Activated T-helper 17 cell treated with anti-CD3 and anti-CD28 coated beads, Interleukin-2, amount 50 U/mL, for 72 hours (primary cell): ENCODE measurements around the gene CD200R1L. TPM values are rescaled to one million over a fixed set of nuclear protein-coding genes. Genes with fewer than 3 reads are reported as not detected.

ENCODE experiments used
- ATAC-seq: fragments of 150-1000 bp; cut with Tn5 transposase; replicated peaks from 2 replicates; pipeline ENCODE4 v1.10.0; 2021; ENCODE audit warnings: mild to moderate bottlenecking, moderate library complexity
- H3K27ac Mint-ChIP-seq: one replicate; pipeline ENCODE4 v1.8.0; 2022; ENCODE audit warnings: mixed read lengths
- H3K27me3 Mint-ChIP-seq: one replicate; pipeline ENCODE4 v1.8.0; 2022; ENCODE audit warnings: mixed read lengths
- H3K36me3 Mint-ChIP-seq: one replicate; pipeline ENCODE4 v1.8.0; 2022; ENCODE audit warnings: low read depth, mild to moderate bottlenecking, mixed read lengths
- H3K4me1 Mint-ChIP-seq: one replicate; pipeline ENCODE4 v1.8.0; 2022; ENCODE audit warnings: mixed read lengths
- H3K4me3 Mint-ChIP-seq: one replicate; pipeline ENCODE4 v1.8.0; 2022; ENCODE audit warnings: mild to moderate bottlenecking, mixed read lengths
- H3K9me3 Mint-ChIP-seq: one replicate; pipeline ENCODE4 v1.8.0; 2022; ENCODE audit warnings: mixed read lengths
- total RNA-seq, 2 donors: library from RNA; stranded (reverse); gene quantifications; one replicate each; pipeline ENCODE4 v1.2.3, GENCODE V29; 2022

CD200R1L gene
- total RNA-seq, 2 donors from 2014 or later, result not detected

GRCh38 chr3:112811131-112811884 lies 35.4 kb downstream of the CD200R1L start:
- ATAC-seq, result no peak
- Mint-ChIP-seq H3K9me3 (no peaks in the 10 kb centered on the region), H3K4me3 (no peak overlapping the region), H3K27me3 (no peaks in the 10 kb centered on the region), H3K36me3 (no peaks in the 10 kb centered on the region), H3K4me1 (peaks cover 9% of the 10 kb centered on the region), H3K27ac (no peak overlapping the region)

GRCh38 chr3:112810561-112810960 lies 36.1 kb downstream of the CD200R1L start:
- Mint-ChIP-seq H3K4me1 (peaks cover 9% of the 10 kb centered on the region), H3K4me3 (no peak overlapping the region), H3K27me3 (no peaks in the 10 kb centered on the region), H3K9me3 (no peaks in the 10 kb centered on the region), H3K36me3 (no peaks in the 10 kb centered on the region), H3K27ac (no peak overlapping the region)
- no peak for ATAC-seq

- Mint-ChIP-seq H3K4me1 (peaks cover under 1% of the 10 kb centered on the region), H3K36me3 (no peaks in the 10 kb centered on the region), H3K27ac (no peak overlapping the region), H3K27me3 (no peaks in the 10 kb centered on the region), H3K4me3 (no peak overlapping the region), H3K9me3 (no peaks in the 10 kb centered on the region)
- ATAC-seq, result no peak
Measured at GRCh38 chr3:112808136-112808535, 38.5 kb downstream of the CD200R1L start.

DNA sequence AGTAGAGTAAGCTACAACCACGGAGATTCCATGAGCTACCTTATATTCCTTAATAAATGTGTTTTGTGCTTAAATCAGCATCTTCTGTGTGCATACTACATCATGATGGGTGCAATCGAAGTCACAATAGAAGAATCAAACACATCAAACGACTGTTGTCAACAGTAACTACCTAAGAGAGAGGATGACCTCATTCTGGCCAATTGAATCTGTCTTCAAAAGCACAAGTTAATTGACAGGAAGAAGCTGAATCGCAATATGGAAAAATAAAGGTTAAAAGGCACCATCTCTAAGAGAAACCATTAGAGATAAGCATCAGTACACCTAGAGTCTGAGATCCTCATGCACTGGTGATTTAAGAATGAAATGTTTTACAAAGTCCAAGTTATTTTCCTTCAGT lies 39.0 kb downstream of the CD200R1L start:
- H3K27me3 Mint-ChIP-seq, result no peaks in the 10 kb centered on the region
- no peak overlapping the region for H3K4me3 Mint-ChIP-seq
- no peak for ATAC-seq
- H3K27ac Mint-ChIP-seq, result no peak overlapping the region
- H3K9me3 Mint-ChIP-seq, result no peaks in the 10 kb centered on the region
- H3K4me1 Mint-ChIP-seq, result no peaks in the 10 kb centered on the region
- H3K36me3 Mint-ChIP-seq, result no peaks in the 10 kb centered on the region

DNA sequence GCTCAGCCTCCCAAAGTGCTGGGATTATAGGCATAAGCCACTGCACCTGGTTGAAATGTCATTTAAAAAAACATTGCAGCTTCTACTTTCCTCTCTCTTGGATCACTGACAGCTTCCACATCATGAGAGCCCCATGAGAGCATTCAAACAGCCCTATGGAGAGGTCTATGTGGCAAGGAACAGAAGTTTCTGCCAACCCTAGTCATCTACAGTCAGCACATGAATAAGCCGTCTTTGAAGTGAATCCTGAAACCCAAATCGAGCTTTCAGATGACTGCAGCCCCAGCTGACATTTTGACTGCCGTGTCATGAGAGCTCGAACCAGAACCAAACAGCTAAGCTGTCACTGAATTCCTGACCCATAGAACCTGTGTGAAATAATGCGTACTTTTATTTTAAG lies 39.8 kb downstream of the CD200R1L start:
- Mint-ChIP-seq H3K4me3 (no peak overlapping the region), H3K4me1 (no peaks in the 10 kb centered on the region), H3K27me3 (no peaks in the 10 kb centered on the region), H3K27ac (no peak overlapping the region), H3K9me3 (no peaks in the 10 kb centered on the region), H3K36me3 (no peaks in the 10 kb centered on the region)
- peak; percentile 51 for ATAC-seq

- Mint-ChIP-seq H3K27ac (no peak overlapping the region), H3K36me3 (no peaks in the 10 kb centered on the region), H3K4me3 (no peak overlapping the region), H3K4me1 (peaks cover under 1% of the 10 kb centered on the region), H3K9me3 (peaks cover under 1% of the 10 kb centered on the region), H3K27me3 (no peaks in the 10 kb centered on the region)
- no peak for ATAC-seq
Measured at GRCh38 chr3:112805126-112805525, 41.5 kb downstream of the CD200R1L start.

DNA sequence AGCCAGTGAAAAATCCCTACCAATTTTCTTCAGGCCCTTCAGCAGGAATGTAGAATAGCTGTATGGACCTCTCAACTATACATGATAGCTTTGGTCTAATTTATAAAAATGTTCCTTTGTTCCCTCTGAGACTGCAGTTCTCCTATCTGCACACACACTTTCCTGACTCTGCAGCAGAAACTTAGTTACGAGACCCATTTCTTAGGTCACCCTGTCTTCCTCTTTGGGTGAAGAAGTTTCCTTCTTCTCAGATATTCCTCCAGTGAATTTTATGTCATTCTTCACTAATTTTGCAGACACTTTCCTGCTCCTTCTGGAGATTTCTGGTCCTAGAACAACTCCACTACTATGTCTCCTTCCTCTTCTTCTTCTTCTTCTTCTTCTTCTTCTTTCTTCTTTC lies 42.6 kb downstream of the CD200R1L start:
- ATAC-seq, result no peak
- Mint-ChIP-seq H3K27me3 (no peaks in the 10 kb centered on the region), H3K9me3 (peaks cover 3% of the 10 kb centered on the region), H3K4me1 (peaks cover 4% of the 10 kb centered on the region), H3K27ac (no peak overlapping the region), H3K36me3 (no peaks in the 10 kb centered on the region), H3K4me3 (no peak overlapping the region)

DNA sequence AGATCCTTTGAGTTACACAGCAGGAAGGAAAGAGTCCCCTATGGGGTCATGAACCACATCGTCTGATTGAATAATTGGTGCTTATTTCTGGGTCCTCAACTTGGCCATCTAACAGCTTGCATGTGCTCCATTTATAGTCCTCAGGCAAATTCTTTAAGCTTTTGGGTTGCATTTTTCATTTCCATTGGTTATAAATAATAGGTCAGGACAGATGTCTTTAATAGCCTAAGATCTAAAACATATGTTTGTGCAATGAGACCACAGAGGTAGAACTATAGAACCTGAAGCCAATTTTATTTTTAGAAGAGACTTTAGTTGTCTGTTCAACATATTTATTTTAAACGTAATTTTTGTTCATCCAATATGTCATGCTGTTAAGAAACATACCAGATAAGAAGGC lies 43.2 kb downstream of the CD200R1L start:
- Mint-ChIP-seq H3K27ac (no peak overlapping the region), H3K27me3 (no peaks in the 10 kb centered on the region), H3K4me3 (no peak overlapping the region), H3K36me3 (no peaks in the 10 kb centered on the region), H3K4me1 (peaks cover 4% of the 10 kb centered on the region), H3K9me3 (peaks cover 3% of the 10 kb centered on the region)
- no peak for ATAC-seq

DNA sequence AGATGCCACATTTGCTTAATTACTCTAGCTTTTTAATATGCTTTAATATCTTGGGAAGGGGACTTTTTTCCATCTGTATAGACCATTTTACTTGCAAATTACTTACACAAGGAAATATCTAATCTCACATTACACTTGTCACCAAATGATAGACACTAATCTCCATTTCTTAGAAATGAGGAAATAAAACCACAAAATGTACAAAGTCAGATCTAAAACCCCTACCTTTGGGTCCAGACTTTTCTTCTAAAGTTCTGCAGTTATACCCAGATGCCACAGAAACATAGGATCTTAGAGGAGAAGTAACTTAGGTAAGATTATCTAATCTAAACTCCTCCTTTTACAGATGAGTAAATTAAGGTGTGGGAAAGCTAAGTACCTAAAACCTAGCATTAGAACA lies 44.3 kb downstream of the CD200R1L start:
- H3K36me3 Mint-ChIP-seq, result no peaks in the 10 kb centered on the region
- H3K4me1 Mint-ChIP-seq, result peaks cover 4% of the 10 kb centered on the region
- no peak for ATAC-seq
- no peak overlapping the region for H3K4me3 Mint-ChIP-seq
- H3K27ac Mint-ChIP-seq, result no peak overlapping the region
- no peaks in the 10 kb centered on the region for H3K27me3 Mint-ChIP-seq
- H3K9me3 Mint-ChIP-seq, result peaks cover 3% of the 10 kb centered on the region

- no peak for ATAC-seq
- Mint-ChIP-seq H3K27me3 (no peaks in the 10 kb centered on the region), H3K4me3 (no peak overlapping the region), H3K9me3 (peaks cover 3% of the 10 kb centered on the region), H3K27ac (peak overlapping the region; percentile 57), H3K36me3 (no peaks in the 10 kb centered on the region), H3K4me1 (peaks cover 4% of the 10 kb centered on the region)
Measured at GRCh38 chr3:112799946-112800345, 46.7 kb downstream of the CD200R1L start.

GRCh38 chr3:112794622-112795172 lies 52.0 kb downstream of the CD200R1L start:
- Mint-ChIP-seq H3K27me3 (no peaks in the 10 kb centered on the region), H3K4me1 (peaks cover 5% of the 10 kb centered on the region), H3K4me3 (peak overlapping the region; percentile 41), H3K27ac (peak overlapping the region; percentile 73), H3K9me3 (no peaks in the 10 kb centered on the region), H3K36me3 (no peaks in the 10 kb centered on the region)
- peak; percentile 28 for ATAC-seq

DNA sequence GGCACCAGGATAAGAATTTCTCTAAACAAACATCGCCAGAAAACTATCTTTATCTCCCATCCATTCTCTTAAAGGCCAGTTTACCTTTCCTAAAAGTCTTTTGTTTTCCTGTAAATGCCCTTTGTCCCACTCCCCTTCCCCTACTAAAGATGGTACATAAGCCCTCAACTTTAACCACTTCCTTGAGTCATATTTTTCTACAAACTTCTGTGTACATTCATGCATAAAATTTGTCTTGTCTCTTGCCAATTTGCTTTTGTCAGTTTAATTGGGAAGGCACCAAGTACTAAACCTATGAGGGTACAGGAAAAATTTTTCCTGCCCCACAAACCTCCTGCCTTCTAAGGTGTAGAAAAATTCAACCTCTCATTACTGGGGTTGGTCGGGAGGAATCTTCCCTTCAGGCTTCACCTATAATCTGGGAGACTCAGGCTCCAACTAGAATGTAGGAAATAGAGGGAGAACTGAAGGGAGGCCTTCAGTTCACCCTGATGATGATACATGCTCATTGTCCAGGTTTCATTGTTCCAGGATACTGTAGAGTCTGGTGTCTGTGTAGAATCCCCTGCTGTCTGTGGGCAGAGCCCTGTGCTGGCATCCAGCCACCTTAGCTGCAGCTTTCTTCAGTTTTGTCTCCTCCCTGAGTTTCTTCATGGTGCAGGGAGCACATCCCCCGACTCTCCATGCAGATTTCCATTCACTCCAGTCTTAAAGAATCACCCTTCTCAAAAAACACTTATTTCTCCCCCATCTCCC lies 53.2 kb downstream of the CD200R1L start:
- no peak for ATAC-seq
- H3K4me1 Mint-ChIP-seq, result peaks cover 5% of the 10 kb centered on the region
- no peak overlapping the region for H3K27ac Mint-ChIP-seq
- no peaks in the 10 kb centered on the region for H3K27me3 Mint-ChIP-seq
- H3K4me3 Mint-ChIP-seq, result peak overlapping the region; percentile 7
- no peaks in the 10 kb centered on the region for H3K36me3 Mint-ChIP-seq
- no peaks in the 10 kb centered on the region for H3K9me3 Mint-ChIP-seq

GRCh38 chr3:112791736-112792135 lies 54.9 kb downstream of the CD200R1L start:
- Mint-ChIP-seq H3K4me3 (no peak overlapping the region), H3K36me3 (no peaks in the 10 kb centered on the region), H3K27ac (no peak overlapping the region), H3K9me3 (no peaks in the 10 kb centered on the region), H3K27me3 (no peaks in the 10 kb centered on the region), H3K4me1 (peaks cover 5% of the 10 kb centered on the region)
- ATAC-seq, result no peak

DNA sequence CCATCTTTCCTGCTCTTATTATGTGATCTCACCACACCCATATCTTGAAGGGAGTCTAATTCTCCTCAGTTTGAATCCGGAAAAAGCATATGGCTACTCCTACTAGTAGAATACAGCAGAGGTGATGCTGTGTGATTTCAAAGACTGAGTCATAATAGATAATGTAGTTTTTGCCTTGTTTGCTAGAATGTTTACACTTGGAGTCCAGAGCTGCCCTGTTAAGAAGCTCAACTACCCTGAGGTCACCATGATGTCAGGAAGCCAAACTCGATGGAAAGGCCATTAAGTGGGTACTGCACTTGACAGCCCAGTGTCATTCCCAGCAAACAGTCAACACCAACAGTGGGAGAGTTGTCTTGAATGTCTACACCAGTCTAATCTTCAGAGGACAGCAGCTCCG lies 56.9 kb downstream of the CD200R1L start:
- H3K4me1 Mint-ChIP-seq, result peaks cover 5% of the 10 kb centered on the region
- no peaks in the 10 kb centered on the region for H3K36me3 Mint-ChIP-seq
- ATAC-seq, result no peak
- no peak overlapping the region for H3K4me3 Mint-ChIP-seq
- no peaks in the 10 kb centered on the region for H3K9me3 Mint-ChIP-seq
- H3K27ac Mint-ChIP-seq, result no peak overlapping the region
- no peaks in the 10 kb centered on the region for H3K27me3 Mint-ChIP-seq
